ENCODE data around the gene CEP192. TPM values are rescaled to one million over a fixed set of nuclear protein-coding genes. Genes with fewer than 3 reads are reported as not detected.
A peak's percentile ranks its signal among the peaks of the same experiment; 100 is the strongest.

CEP192 gene
- total and polyA plus RNA-seq, 2 of the 13 experiments (the other 11 are each of a cell fraction or from before 2014, with no cell fraction given) = 15.3 to 24.7 TPM

DNA sequence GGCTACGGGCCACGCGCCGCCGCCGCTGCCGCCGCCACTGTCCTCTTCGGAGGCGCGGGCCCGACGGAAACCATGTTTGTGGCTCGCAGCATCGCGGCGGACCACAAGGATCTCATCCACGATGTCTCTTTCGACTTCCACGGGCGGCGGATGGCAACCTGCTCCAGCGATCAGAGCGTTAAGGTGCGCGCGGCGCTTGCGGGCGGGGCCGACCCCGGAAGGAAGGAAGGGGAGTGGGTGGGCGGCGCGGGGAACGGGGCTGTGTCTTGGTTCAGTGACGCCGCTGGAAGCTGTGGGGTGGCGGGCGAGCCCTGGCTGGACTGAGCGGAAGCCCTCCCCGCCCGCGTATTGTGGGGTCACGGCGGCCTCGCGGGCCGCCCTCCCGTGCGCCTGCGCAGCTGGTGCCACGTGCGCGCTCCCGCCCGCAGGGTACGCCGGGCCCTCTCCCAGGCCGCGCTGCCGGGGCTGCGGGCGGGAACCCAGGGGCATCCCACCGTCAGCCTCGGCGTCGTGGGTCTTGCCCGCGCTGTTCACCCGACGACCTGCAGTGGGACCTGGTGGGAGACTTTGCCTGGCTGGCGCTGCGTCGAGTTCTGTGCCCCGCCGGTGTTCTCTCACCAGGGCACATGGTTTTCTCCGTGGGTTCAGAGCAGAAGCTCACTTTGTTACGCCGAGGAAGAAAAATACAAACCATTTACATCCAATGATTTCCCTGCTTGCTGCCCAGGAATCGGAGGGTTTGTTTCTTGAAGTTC lies 42.9 kb upstream of the CEP192 start (continued):
- TF ChIP-seq, protein P1, sequence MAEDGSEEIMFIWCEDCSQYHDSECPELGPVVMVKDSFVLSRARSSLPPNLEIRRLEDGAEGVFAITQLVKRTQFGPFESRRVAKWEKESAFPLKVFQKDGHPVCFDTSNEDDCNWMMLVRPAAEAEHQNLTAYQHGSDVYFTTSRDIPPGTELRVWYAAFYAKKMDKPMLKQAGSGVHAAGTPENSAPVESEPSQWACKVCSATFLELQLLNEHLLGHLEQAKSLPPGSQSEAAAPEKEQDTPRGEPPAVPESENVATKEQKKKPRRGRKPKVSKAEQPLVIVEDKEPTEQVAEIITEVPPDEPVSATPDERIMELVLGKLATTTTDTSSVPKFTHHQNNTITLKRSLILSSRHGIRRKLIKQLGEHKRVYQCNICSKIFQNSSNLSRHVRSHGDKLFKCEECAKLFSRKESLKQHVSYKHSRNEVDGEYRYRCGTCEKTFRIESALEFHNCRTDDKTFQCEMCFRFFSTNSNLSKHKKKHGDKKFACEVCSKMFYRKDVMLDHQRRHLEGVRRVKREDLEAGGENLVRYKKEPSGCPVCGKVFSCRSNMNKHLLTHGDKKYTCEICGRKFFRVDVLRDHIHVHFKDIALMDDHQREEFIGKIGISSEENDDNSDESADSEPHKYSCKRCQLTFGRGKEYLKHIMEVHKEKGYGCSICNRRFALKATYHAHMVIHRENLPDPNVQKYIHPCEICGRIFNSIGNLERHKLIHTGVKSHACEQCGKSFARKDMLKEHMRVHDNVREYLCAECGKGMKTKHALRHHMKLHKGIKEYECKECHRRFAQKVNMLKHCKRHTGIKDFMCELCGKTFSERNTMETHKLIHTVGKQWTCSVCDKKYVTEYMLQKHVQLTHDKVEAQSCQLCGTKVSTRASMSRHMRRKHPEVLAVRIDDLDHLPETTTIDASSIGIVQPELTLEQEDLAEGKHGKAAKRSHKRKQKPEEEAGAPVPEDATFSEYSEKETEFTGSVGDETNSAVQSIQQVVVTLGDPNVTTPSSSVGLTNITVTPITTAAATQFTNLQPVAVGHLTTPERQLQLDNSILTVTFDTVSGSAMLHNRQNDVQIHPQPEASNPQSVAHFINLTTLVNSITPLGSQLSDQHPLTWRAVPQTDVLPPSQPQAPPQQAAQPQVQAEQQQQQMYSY (CRISPR knock-in tag; IDR thresholded peaks at IDR 0.05) = peak; percentile 61; the same call in 1 of the 2 replicates
- TF ChIP-seq EP300 (IDR thresholded peaks at IDR 0.05; ENCODE audit: low read depth in 2 of 2, low read length in 2 of 2) = peak in 1 of 2 experiments; percentile 2; a peak in 1 of 4 replicates
- TF ChIP-seq EP300 (CRISPR knock-in tag; IDR thresholded peaks at IDR 0.05; ENCODE audit: borderline replicate concordance) = no peak; the same call in 1 of the 2 replicates
- TF ChIP-seq, protein P2, sequence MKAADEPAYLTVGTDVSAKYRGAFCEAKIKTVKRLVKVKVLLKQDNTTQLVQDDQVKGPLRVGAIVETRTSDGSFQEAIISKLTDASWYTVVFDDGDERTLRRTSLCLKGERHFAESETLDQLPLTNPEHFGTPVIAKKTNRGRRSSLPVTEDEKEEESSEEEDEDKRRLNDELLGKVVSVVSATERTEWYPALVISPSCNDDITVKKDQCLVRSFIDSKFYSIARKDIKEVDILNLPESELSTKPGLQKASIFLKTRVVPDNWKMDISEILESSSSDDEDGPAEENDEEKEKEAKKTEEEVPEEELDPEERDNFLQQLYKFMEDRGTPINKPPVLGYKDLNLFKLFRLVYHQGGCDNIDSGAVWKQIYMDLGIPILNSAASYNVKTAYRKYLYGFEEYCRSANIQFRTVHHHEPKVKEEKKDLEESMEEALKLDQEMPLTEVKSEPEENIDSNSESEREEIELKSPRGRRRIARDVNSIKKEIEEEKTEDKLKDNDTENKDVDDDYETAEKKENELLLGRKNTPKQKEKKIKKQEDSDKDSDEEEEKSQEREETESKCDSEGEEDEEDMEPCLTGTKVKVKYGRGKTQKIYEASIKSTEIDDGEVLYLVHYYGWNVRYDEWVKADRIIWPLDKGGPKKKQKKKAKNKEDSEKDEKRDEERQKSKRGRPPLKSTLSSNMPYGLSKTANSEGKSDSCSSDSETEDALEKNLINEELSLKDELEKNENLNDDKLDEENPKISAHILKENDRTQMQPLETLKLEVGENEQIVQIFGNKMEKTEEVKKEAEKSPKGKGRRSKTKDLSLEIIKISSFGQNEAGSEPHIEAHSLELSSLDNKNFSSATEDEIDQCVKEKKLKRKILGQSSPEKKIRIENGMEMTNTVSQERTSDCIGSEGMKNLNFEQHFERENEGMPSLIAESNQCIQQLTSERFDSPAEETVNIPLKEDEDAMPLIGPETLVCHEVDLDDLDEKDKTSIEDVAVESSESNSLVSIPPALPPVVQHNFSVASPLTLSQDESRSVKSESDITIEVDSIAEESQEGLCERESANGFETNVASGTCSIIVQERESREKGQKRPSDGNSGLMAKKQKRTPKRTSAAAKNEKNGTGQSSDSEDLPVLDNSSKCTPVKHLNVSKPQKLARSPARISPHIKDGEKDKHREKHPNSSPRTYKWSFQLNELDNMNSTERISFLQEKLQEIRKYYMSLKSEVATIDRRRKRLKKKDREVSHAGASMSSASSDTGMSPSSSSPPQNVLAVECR (CRISPR knock-in tag; IDR thresholded peaks at IDR 0.05; ENCODE audit: borderline replicate concordance) = peak; percentile 89
- TF ChIP-seq GATAD2A (CRISPR knock-in tag; IDR thresholded peaks at IDR 0.05) = peak; percentile 12; the same call in 1 of the 2 replicates
- peak; percentile 98; the same call in 1 of the 2 replicates for TF ChIP-seq ZIK1 (CRISPR knock-in tag; IDR thresholded peaks at IDR 0.05; ENCODE audit: borderline replicate concordance, low read depth)
- TF ChIP-seq, protein P3, sequence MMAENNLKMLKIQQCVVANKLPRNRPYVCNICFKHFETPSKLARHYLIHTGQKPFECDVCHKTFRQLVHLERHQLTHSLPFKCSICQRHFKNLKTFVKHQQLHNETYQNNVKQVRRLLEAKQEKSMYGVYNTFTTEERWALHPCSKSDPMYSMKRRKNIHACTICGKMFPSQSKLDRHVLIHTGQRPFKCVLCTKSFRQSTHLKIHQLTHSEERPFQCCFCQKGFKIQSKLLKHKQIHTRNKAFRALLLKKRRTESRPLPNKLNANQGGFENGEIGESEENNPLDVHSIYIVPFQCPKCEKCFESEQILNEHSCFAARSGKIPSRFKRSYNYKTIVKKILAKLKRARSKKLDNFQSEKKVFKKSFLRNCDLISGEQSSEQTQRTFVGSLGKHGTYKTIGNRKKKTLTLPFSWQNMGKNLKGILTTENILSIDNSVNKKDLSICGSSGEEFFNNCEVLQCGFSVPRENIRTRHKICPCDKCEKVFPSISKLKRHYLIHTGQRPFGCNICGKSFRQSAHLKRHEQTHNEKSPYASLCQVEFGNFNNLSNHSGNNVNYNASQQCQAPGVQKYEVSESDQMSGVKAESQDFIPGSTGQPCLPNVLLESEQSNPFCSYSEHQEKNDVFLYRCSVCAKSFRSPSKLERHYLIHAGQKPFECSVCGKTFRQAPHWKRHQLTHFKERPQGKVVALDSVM (CRISPR knock-in tag; IDR thresholded peaks at IDR 0.05) = peak; percentile 61; the same call in 1 of the 2 replicates
- peak; percentile 89 for TF ChIP-seq SPEN (CRISPR knock-in tag; IDR thresholded peaks at IDR 0.05; ENCODE audit: low read depth)
- TF ChIP-seq ZNF12 (CRISPR knock-in tag; IDR thresholded peaks at IDR 0.05) = peak; percentile 67
- TF ChIP-seq, protein P4, sequence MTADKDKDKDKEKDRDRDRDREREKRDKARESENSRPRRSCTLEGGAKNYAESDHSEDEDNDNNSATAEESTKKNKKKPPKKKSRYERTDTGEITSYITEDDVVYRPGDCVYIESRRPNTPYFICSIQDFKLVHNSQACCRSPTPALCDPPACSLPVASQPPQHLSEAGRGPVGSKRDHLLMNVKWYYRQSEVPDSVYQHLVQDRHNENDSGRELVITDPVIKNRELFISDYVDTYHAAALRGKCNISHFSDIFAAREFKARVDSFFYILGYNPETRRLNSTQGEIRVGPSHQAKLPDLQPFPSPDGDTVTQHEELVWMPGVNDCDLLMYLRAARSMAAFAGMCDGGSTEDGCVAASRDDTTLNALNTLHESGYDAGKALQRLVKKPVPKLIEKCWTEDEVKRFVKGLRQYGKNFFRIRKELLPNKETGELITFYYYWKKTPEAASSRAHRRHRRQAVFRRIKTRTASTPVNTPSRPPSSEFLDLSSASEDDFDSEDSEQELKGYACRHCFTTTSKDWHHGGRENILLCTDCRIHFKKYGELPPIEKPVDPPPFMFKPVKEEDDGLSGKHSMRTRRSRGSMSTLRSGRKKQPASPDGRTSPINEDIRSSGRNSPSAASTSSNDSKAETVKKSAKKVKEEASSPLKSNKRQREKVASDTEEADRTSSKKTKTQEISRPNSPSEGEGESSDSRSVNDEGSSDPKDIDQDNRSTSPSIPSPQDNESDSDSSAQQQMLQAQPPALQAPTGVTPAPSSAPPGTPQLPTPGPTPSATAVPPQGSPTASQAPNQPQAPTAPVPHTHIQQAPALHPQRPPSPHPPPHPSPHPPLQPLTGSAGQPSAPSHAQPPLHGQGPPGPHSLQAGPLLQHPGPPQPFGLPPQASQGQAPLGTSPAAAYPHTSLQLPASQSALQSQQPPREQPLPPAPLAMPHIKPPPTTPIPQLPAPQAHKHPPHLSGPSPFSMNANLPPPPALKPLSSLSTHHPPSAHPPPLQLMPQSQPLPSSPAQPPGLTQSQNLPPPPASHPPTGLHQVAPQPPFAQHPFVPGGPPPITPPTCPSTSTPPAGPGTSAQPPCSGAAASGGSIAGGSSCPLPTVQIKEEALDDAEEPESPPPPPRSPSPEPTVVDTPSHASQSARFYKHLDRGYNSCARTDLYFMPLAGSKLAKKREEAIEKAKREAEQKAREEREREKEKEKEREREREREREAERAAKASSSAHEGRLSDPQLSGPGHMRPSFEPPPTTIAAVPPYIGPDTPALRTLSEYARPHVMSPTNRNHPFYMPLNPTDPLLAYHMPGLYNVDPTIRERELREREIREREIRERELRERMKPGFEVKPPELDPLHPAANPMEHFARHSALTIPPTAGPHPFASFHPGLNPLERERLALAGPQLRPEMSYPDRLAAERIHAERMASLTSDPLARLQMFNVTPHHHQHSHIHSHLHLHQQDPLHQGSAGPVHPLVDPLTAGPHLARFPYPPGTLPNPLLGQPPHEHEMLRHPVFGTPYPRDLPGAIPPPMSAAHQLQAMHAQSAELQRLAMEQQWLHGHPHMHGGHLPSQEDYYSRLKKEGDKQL (CRISPR knock-in tag; IDR thresholded peaks at IDR 0.05; ENCODE audit: low read depth) = no peak
- TF ChIP-seq HNRNPL (IDR thresholded peaks at IDR 0.05; ENCODE audit: low read depth, low read length) = no peak
- peak; percentile 72; the same call in 1 of the 2 replicates for TF ChIP-seq TSC22D2 (CRISPR knock-in tag; IDR thresholded peaks at IDR 0.05; ENCODE audit: borderline replicate concordance)

All from HepG2 (cell line).